Articular chondrocyte of knee joint (primary cell): ENCODE data around the gene RBMS2. TPM values are rescaled to one million over a fixed set of nuclear protein-coding genes. Genes with fewer than 3 reads are reported as not detected.

ENCODE experiments used
- small RNA-seq: library from RNA; depleted of rRNA; stranded (forward); fragments of <200 nt; gene quantifications from one replicate; pipeline ENCODE3, GENCODE V24; 2012
- total RNA-seq: library from RNA; depleted of rRNA; stranded (reverse); fragments of >200 nt; gene quantifications from 2 replicates; pipeline ENCODE4 v1.2.3, GENCODE V29; 2012

The RBMS2 gene, protein sequence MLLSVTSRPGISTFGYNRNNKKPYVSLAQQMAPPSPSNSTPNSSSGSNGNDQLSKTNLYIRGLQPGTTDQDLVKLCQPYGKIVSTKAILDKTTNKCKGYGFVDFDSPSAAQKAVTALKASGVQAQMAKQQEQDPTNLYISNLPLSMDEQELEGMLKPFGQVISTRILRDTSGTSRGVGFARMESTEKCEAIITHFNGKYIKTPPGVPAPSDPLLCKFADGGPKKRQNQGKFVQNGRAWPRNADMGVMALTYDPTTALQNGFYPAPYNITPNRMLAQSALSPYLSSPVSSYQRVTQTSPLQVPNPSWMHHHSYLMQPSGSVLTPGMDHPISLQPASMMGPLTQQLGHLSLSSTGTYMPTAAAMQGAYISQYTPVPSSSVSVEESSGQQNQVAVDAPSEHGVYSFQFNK
- 40.6 and 47.0 TPM in 2 replicates for total RNA-seq

DNA sequence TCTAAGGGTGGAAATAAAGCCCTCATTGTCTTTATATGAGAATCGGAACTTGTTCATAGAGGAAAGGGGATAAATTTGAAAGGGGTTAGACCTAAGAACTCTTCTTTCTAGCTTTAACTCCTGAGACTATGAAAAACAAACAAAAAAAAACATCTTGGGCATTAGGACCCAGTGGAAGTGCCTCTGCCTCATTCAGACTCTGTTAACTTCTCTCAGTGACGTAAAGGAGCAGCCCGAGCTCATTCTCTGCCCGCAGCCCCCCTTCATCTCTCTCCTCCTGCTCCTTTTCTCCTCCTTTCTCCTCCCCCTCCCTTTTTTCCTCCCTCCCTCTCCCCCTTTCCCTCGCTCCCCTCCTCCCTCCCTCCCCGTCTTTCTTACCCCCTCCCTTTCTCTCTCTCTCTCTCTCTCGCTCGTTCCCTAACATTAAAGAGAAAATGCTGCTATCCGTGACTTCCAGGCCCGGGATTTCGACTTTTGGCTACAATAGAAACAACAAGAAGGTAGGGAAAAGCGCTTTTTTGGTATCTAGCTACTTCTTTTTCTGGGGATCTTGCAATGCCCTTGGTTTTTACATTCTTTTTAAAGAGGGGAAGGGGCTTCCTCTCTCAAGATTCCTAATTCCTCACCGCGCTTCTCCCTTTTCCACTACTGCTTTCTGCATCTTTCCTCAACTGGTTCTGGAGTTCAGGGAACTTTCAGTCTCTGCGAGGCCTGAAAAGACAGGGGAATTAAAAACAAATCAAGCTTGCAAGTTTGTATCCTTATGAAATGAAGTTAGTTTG, at the start of gene RBMS2:
TSS of gene RBMS2 (plus strand) at position 231 of the 782 bp plus-strand sequence. CDS start at position 435, 204 bp downstream.

DNA sequence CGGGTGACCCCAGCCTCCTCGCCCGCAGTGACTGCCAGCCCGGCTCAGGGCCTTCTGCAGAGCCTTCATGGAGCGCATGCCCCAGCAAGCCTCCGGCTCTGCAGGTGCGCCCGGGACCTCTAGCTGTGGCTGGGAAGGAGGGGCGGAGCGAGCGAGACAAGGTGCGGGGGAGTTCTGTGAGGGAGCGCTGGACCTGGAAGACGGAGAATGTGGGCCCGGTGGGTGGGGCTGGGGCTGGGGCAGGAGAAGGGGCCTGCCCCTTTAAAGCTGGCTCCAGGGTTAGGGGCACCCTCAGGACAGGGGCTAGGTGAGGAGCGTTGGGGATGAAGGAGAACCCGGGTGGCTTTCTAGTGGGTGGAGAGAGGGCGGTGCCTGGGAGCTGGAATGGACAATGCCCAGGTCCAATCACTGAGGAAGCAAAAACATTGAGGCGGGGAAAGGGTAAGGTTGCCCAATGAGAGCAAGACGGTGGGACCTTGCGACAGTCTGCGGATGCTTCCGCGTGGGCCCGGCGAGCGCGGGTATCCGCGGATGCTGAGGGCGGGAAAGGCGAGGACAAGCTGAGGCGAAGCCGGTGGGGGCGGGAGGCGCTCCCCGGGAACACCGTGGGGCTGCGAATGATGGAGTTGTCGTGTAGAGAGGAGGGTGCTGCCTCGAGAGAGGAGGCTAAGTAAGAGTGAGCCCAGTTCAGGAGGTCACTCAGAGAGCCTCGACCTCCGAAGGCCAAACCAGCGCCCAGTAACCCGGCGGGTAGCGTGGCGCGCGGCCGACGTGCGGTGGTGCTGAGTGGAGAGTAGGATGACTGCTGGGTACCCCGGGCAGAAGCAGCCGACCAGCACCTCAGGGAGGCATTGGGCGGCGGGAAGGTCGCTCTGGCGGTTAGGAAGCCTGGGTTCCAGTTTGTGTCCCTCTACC, 33.3 kb upstream of the RBMS2 start, which contains the start of gene GLS2:
TSS of gene GLS2 (minus strand) at position 121 of the 915 bp plus-strand sequence. CDS start at position 78, 43 bp downstream.

DNA sequence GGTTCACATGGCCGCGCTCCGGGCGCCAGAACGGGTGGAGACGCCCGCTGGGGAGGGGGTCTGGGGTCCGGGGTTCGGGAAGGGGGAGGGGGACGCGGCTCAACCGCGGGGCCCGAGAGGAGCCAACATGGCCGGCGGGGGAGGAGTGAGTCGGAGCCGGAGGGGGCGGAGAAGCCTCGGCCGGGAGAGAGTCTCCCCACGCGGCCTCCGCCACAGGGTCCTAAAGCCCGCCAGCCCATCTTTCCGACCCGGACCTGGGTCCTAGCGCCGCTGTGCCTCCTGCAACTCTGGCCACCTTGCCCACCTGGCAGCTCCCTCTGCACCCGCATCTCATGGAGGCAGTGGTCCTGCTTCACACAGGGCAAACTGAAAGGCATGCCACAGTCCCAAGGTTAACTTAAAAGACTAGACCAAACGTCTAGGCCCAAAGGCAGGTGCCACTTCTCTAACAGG, 108.6 kb downstream of the RBMS2 start, which contains the start of gene BAZ2A:
TSS of gene BAZ2A (minus strand) at position 147 of the 453 bp plus-strand sequence. CDS start 12,796 bp downstream, outside the sequence.

Small RNA genes lying within 50 kb of the gene (small RNA-seq; reads per million reads assigned to genes)
- gene RNU6-343P = not detected
- gene SNORD59A = 6,476 reads per million, percentile 100 among the genes with 10 or more reads in this experiment

Other genes with a start within 250 kb of the RBMS2 start
- gene CS, start 221.5 kb upstream of the RBMS2 start, total RNA-seq = 98.2 and 115 TPM in 2 replicates
- gene CNPY2, start 205.8 kb upstream of the RBMS2 start, total RNA-seq = 83.3 and 97.1 TPM in 2 replicates
- gene PAN2, start 187.8 kb upstream of the RBMS2 start, total RNA-seq = 17.4 and 23.3 TPM in 2 replicates
- gene IL23A, start 182.9 kb upstream of the RBMS2 start, total RNA-seq = not detected in 2 replicates
- 398 and 486 TPM in 2 replicates for gene STAT2, start 161.7 kb upstream of the RBMS2 start, total RNA-seq
- not detected in 2 replicates for gene APOF, start 159.0 kb upstream of the RBMS2 start, total RNA-seq
- gene TIMELESS, start 72.4 kb upstream of the RBMS2 start, total RNA-seq = 4.6 and 4.8 TPM in 2 replicates
- 0.26 TPM in 1 of 2 replicates, not detected in the other for gene MIP, start 67.2 kb upstream of the RBMS2 start, total RNA-seq
- gene SPRYD4, start 53.2 kb upstream of the RBMS2 start, total RNA-seq = 2.1 and 2.6 TPM in 2 replicates
- not detected in 2 replicates for gene GLS2, start 33.7 kb upstream of the RBMS2 start, total RNA-seq
- gene BAZ2A, start 108.5 kb downstream of the RBMS2 start, total RNA-seq = 39.7 and 44.3 TPM in 2 replicates
- gene ATP5F1B, start 124.2 kb downstream of the RBMS2 start, total RNA-seq = 367 and 370 TPM in 2 replicates
- 104 and 113 TPM in 2 replicates for gene PTGES3, start 166.5 kb downstream of the RBMS2 start, total RNA-seq
- gene NACA, start 203.5 kb downstream of the RBMS2 start, total RNA-seq = 1,159 and 1,183 TPM in 2 replicates
- 9.7 and 12.5 TPM in 2 replicates for gene PRIM1, start 230.5 kb downstream of the RBMS2 start, total RNA-seq
- 1.2 TPM in 2 replicates for gene HSD17B6, start 241.5 kb downstream of the RBMS2 start, total RNA-seq